Neural cell (in vitro differentiated cells): ENCODE results near the gene TRPM1. TPM values are rescaled to one million over a fixed set of nuclear protein-coding genes. Genes with fewer than 3 reads are reported as not detected.

Experiments used
- H2AFZ ChIP-seq: fragments of 200-600, 300-800 bp; sonication (generic), shearing (Covaris generic); 2 replicates; pipeline ENCODE4 v1.6.0; 2014; ENCODE audit warnings: low read depth, mild to moderate bottlenecking, antibody characterized with exemption, low read length, moderate library complexity
- H3F3A ChIP-seq: fragments of 200-600 bp; shearing (Covaris generic); 2 replicates; pipeline ENCODE4 v1.6.1; 2016; ENCODE audit warnings: mild to moderate bottlenecking, moderate library complexity, mixed read lengths, antibody characterized with exemption, low read length; ENCODE audit not compliant: insufficient read depth, poor library complexity, severe bottlenecking
- H3K27ac ChIP-seq: fragments of 200-600, 300-800 bp; sonication (generic), shearing (Covaris generic); 2 replicates; pipeline ENCODE4 v1.5.1; 2014; ENCODE audit warnings: mild to moderate bottlenecking, low read length, moderate library complexity
- H3K27me3 ChIP-seq: fragments of 300-800, 200-600 bp; sonication (generic), shearing (Covaris generic); 2 replicates; pipeline ENCODE4 v1.6.0; 2014; ENCODE audit warnings: mild to moderate bottlenecking, low read depth, low read length, moderate library complexity; ENCODE audit not compliant: insufficient read depth
- H3K36me3 ChIP-seq: fragments of 300-800, 200-600 bp; sonication (generic), shearing (Covaris generic); 2 replicates; pipeline ENCODE4 v1.5.1; 2014; ENCODE audit warnings: mild to moderate bottlenecking, antibody characterized with exemption, low read length, moderate library complexity; ENCODE audit not compliant: insufficient read depth
- H3K4me2 ChIP-seq: fragments of 300-800, 200-600 bp; sonication (generic), shearing (Covaris generic); 2 replicates; pipeline ENCODE4 v1.6.0; 2014; ENCODE audit warnings: mild to moderate bottlenecking, low read length
- H3K4me3 ChIP-seq: fragments of 300-800, 200-600 bp; sonication (generic), shearing (Covaris generic); 2 replicates; pipeline ENCODE4 v1.5.1; 2014; ENCODE audit warnings: mild to moderate bottlenecking, low read length, moderate library complexity
- H3K79me2 ChIP-seq: fragments of 200-600 bp; shearing (Covaris generic); replicated peaks from 2 replicates; pipeline ENCODE4 v1.6.0; 2014; ENCODE audit warnings: mild to moderate bottlenecking, low read length, moderate library complexity; ENCODE audit not compliant: insufficient read depth
- H3K9ac ChIP-seq: fragments of 300-800, 200-600 bp; sonication (generic), shearing (Covaris generic); 2 replicates; pipeline ENCODE4 v1.6.1; 2016; ENCODE audit warnings: mild to moderate bottlenecking, low read length, mixed read lengths
- H3K9me2 ChIP-seq: fragments of 200-600 bp; shearing (Covaris generic); 2 replicates; pipeline ENCODE4 v1.6.1; 2016; ENCODE audit warnings: mild to moderate bottlenecking, low read length, mixed read lengths; ENCODE audit not compliant: insufficient read depth
- H3K9me3 ChIP-seq: fragments of 200-600, 300-800 bp; sonication (generic), shearing (Covaris generic); 2 replicates; pipeline ENCODE4 v1.6.1; 2016; ENCODE audit warnings: mild to moderate bottlenecking, mixed run types, low read length, moderate library complexity, mixed read lengths
- H4K20me1 ChIP-seq: fragments of 200-600 bp; shearing (Covaris generic); 2 replicates; pipeline ENCODE4 v1.6.1; 2016; ENCODE audit warnings: mild to moderate bottlenecking, mixed run types; ENCODE audit not compliant: insufficient read depth
- EP300 ChIP-seq: fragments of 450-650 bp; conservative IDR thresholded peaks from 2 replicates; pipeline ENCODE4 v1.6.1; 2014; ENCODE audit warnings: antibody characterized with exemption, mild to moderate bottlenecking, moderate library complexity; ENCODE audit not compliant: poor library complexity, severe bottlenecking
- EZH2 ChIP-seq: fragments of 200-600, 300-800 bp; shearing (Covaris generic), sonication (generic); IDR thresholded peaks from 2 replicates; pipeline ENCODE4 v1.6.1; 2014; ENCODE audit warnings: antibody characterized with exemption, low read length, borderline replicate concordance, mild to moderate bottlenecking; ENCODE audit not compliant: insufficient read depth, poor library complexity, severe bottlenecking
- MXI1 ChIP-seq: fragments of 450-650 bp; conservative IDR thresholded peaks from 2 replicates; pipeline ENCODE4 v1.6.1; 2014; ENCODE audit warnings: antibody characterized with exemption, mild to moderate bottlenecking; ENCODE audit not compliant: poor library complexity, severe bottlenecking
- POLR2AphosphoS5 ChIP-seq: IDR thresholded peaks from 2 replicates; pipeline ENCODE4 v1.6.1; 2012
- RAD21 ChIP-seq: fragments of 450-650 bp; conservative IDR thresholded peaks from 2 replicates; pipeline ENCODE4 v1.6.1; 2014; ENCODE audit warnings: antibody characterized with exemption, mild to moderate bottlenecking, moderate library complexity
- SMC3 ChIP-seq: fragments of 450-650 bp; conservative IDR thresholded peaks from 2 replicates; pipeline ENCODE4 v1.6.1; 2014; ENCODE audit warnings: antibody characterized with exemption, mild to moderate bottlenecking, moderate library complexity; ENCODE audit not compliant: poor library complexity
- TAF1 ChIP-seq: IDR thresholded peaks from 2 replicates; pipeline ENCODE4 v1.6.1; 2012; ENCODE audit warnings: low read depth
- polyA plus RNA-seq: library from polyadenylated mRNA; depleted of rRNA; stranded (reverse); fragments of >200 nt; gene quantifications from 2 replicates; pipeline ENCODE4 v1.2.3, GENCODE V29; 2014
- TF ChIP-seq, protein P1 (sequence below): fragments of 450-650 bp; IDR thresholded peaks from 2 replicates; pipeline ENCODE4 v1.5.1; 2014; ENCODE audit warnings: antibody characterized with exemption, mild to moderate bottlenecking, moderate library complexity; ENCODE audit not compliant: poor library complexity, severe bottlenecking
- TF ChIP-seq, protein P2 (sequence below): IDR thresholded peaks from 2 replicates; pipeline ENCODE4 v1.6.1; 2012; ENCODE audit warnings: borderline replicate concordance

The TRPM1 gene
- polyA plus RNA-seq, 1 donor from 2014 or later = not detected

DNA sequence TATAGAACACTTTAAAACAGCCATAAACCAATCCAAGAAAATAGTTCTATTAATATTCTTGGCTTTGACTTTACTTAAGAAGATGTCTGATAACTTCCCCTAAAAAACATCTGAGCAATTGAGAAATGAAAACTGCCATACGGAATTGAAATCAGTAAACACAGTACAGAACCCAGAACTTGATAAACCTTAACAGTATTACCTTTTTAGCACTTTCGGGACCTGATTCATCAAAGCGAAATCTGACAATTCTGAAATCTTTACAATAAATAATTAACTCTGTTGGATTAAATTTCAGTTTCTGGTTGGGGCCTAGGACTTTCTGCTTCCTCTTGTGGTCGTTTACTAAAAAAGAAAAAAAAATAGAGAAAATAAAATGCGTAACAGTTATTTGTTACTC, 127.4 kb downstream of the TRPM1 start:
- Histone ChIP-seq H3K9ac (no peak overlapping the region), H2AFZ (no peak overlapping the region), H3K4me3 (no peak overlapping the region), H3K27me3 (no peaks in the 10 kb centered on the region), H3K36me3 (no peaks in the 10 kb centered on the region), H3K79me2 (no peaks in the 10 kb centered on the region), H3F3A (no peaks in the 10 kb centered on the region), H3K27ac (no peak overlapping the region), H4K20me1 (no peaks in the 10 kb centered on the region), H3K4me2 (no peak overlapping the region), H3K9me2 (no peaks in the 10 kb centered on the region), H3K9me3 (no peaks in the 10 kb centered on the region)
- TF ChIP-seq TAF1 (no peak), EP300 (no peak), MXI1 (no peak), RAD21 (no peak), SMC3 (no peak), POLR2AphosphoS5 (no peak), EZH2 (no peak)
- TF ChIP-seq, protein P1, sequence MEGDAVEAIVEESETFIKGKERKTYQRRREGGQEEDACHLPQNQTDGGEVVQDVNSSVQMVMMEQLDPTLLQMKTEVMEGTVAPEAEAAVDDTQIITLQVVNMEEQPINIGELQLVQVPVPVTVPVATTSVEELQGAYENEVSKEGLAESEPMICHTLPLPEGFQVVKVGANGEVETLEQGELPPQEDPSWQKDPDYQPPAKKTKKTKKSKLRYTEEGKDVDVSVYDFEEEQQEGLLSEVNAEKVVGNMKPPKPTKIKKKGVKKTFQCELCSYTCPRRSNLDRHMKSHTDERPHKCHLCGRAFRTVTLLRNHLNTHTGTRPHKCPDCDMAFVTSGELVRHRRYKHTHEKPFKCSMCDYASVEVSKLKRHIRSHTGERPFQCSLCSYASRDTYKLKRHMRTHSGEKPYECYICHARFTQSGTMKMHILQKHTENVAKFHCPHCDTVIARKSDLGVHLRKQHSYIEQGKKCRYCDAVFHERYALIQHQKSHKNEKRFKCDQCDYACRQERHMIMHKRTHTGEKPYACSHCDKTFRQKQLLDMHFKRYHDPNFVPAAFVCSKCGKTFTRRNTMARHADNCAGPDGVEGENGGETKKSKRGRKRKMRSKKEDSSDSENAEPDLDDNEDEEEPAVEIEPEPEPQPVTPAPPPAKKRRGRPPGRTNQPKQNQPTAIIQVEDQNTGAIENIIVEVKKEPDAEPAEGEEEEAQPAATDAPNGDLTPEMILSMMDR = no peak
- TF ChIP-seq, protein P2, sequence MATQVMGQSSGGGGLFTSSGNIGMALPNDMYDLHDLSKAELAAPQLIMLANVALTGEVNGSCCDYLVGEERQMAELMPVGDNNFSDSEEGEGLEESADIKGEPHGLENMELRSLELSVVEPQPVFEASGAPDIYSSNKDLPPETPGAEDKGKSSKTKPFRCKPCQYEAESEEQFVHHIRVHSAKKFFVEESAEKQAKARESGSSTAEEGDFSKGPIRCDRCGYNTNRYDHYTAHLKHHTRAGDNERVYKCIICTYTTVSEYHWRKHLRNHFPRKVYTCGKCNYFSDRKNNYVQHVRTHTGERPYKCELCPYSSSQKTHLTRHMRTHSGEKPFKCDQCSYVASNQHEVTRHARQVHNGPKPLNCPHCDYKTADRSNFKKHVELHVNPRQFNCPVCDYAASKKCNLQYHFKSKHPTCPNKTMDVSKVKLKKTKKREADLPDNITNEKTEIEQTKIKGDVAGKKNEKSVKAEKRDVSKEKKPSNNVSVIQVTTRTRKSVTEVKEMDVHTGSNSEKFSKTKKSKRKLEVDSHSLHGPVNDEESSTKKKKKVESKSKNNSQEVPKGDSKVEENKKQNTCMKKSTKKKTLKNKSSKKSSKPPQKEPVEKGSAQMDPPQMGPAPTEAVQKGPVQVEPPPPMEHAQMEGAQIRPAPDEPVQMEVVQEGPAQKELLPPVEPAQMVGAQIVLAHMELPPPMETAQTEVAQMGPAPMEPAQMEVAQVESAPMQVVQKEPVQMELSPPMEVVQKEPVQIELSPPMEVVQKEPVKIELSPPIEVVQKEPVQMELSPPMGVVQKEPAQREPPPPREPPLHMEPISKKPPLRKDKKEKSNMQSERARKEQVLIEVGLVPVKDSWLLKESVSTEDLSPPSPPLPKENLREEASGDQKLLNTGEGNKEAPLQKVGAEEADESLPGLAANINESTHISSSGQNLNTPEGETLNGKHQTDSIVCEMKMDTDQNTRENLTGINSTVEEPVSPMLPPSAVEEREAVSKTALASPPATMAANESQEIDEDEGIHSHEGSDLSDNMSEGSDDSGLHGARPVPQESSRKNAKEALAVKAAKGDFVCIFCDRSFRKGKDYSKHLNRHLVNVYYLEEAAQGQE = no peak

DNA sequence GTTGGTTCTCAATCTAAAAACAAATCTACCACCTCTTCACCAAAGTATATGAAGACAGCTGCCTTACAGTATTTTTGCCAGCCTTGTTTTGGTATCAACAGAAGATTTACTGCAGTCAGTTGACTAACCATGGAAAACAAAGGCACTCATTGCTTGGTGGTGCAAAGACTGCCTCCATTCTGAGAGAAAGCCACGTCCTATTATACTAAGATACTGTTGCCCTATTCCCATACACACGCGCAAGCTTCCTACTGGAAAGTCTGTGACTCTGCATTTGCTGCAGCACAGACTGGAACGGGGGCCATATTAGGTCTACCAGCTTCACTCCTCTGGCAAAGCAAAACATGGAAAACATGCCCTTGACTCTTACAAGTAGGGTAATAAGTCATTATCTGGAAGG, 128.1 kb downstream of the TRPM1 start:
- TF ChIP-seq EP300 (no peak), RAD21 (no peak), EZH2 (no peak), POLR2AphosphoS5 (no peak), MXI1 (no peak), SMC3 (no peak), TAF1 (no peak)
- TF ChIP-seq, protein P1 = no peak
- TF ChIP-seq, protein P2 = no peak
- no peak overlapping the region for H3K4me3 ChIP-seq
- no peaks in the 10 kb centered on the region for H3K27me3 ChIP-seq
- no peaks in the 10 kb centered on the region for H3K79me2 ChIP-seq
- H3K4me2 ChIP-seq = no peak overlapping the region
- no peaks in the 10 kb centered on the region for H3K36me3 ChIP-seq
- H3K9me3 ChIP-seq = no peaks in the 10 kb centered on the region
- no peaks in the 10 kb centered on the region for H3F3A ChIP-seq
- no peak overlapping the region for H3K27ac ChIP-seq
- no peak overlapping the region for H3K9ac ChIP-seq
- no peaks in the 10 kb centered on the region for H3K9me2 ChIP-seq
- no peak overlapping the region for H2AFZ ChIP-seq
- H4K20me1 ChIP-seq = no peaks in the 10 kb centered on the region
